NT2/D1 (cell line): ENCODE results near the gene ZNF514.
"Not testable (repeated sequence)": the region's sequence is repeated elsewhere in the genome, so short reads cannot be mapped to it uniquely, and the experiment has no call there.

Experiments used
- DNase-seq: peaks from one replicate; pipeline ENCODE4 v3.0.0-alpha.2; 2011; ENCODE audit warnings: low read depth, low spot score
- H3K27me3 ChIP-seq: 2 replicates; pipeline ENCODE4 v1.6.0; 2011; ENCODE audit warnings: mild to moderate bottlenecking; ENCODE audit not compliant: insufficient read length, insufficient read depth
- H3K36me3 ChIP-seq: 2 replicates; pipeline ENCODE4 v1.6.1; 2011; ENCODE audit warnings: mild to moderate bottlenecking, low read length, mixed read lengths; ENCODE audit not compliant: insufficient read depth, insufficient read length
- H3K4me1 ChIP-seq: 2 replicates; pipeline ENCODE4 v1.5.1; 2011; ENCODE audit not compliant: insufficient read depth, insufficient read length
- H3K4me3 ChIP-seq: 2 replicates; pipeline ENCODE4 v1.5.1; 2011; ENCODE audit warnings: low read depth; ENCODE audit not compliant: insufficient read length
- H3K9ac ChIP-seq: 2 replicates; pipeline ENCODE4 v1.6.0; 2011; ENCODE audit warnings: low read depth; ENCODE audit not compliant: insufficient read length
- H3K9me3 ChIP-seq: 2 replicates; pipeline ENCODE4 v1.5.1; 2011; ENCODE audit warnings: mild to moderate bottlenecking, low read length; ENCODE audit not compliant: insufficient read depth
- SUZ12 ChIP-seq: IDR thresholded peaks from 2 replicates; pipeline ENCODE4 v1.6.1; 2011; ENCODE audit not compliant: insufficient read length, insufficient read depth; ENCODE audit errors: extremely low read depth
- YY1 ChIP-seq: IDR thresholded peaks from 2 replicates; pipeline ENCODE4 v1.6.1; 2011; ENCODE audit not compliant: insufficient read length, insufficient read depth
- ZNF274 ChIP-seq: IDR thresholded peaks from 2 replicates; pipeline ENCODE4 v1.6.1; 2011; ENCODE audit warnings: mild to moderate bottlenecking, low read depth, low read length

ZNF514 gene

DNA sequence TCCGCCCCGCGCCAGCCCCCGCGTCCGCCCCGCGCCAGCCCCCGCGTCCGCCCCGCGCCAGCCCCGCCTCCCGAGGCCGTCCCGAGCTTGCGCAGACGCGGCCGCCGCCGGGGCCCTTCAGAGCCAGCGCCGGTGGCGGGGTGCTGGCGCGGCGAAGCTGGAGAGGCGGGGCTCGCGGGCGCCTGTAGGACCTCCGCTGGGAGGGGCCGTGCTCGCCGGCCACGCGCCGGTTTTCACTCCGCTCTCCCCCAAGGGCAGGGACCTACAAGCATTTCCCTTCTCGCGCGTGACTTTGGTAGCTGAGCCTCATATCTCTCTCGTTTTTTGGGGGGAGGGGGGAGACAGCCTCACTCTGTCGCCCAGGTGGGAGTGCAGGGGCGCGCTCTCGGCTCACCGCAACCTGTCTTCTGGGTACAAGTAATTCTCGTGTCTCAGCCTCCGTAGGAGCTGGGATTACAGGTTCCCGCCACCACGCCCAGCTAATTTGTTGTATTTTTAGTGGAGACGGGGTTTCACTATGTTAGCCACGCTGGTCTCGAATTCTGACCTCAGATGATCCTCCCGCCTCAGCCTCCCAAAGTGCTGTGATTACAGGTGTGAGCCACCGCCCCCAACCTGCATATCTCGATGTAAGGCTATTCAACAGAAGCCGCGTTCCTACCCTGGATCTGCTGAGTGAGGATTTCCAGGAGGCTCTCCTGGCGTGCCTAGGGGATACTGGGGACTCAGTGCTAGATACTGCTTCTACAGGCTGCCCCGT is at the start of gene ZNF514:
Gene ZNF514, minus strand, starts transcription at position 159 of the 760 bp plus-strand sequence. CDS start 6,595 bp downstream, outside the sequence.
- no peak for DNase-seq
- Histone ChIP-seq H3K4me1 (peaks cover 9% of the 10 kb centered on the region), H3K27me3 (peaks cover 7% of the 10 kb centered on the region), H3K4me3 (peak within 1 kb of the TSS; percentile 89), H3K9me3 (peaks cover 30% of the 10 kb centered on the region), H3K36me3 (peaks cover 40% of the 10 kb centered on the region), H3K9ac (peak within 1 kb of the TSS; percentile 97)
- TF ChIP-seq ZNF274 = no peak
- no peak for TF ChIP-seq YY1
- TF ChIP-seq SUZ12 = no peak

DNA sequence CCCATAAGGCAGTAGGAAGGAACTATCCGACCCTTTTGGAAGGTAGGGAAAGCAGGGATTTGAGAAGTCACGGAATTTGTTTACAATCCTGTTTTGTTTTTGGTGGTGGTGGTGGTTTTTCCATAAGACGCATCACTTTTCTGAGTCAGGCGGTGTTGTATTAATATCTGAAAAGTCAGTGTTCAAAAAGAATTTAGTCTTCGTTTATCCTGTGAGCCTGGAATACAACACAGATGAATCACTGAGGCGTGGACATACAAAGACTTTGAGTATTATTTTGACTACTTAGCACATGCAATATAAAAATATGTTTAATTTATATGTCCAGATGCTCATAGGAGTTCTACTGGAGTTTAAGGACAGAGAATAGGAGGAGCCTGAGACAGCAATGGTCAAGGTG is 48.5 kb upstream of the ZNF514 start:
- Histone ChIP-seq H3K27me3 (no peaks in the 10 kb centered on the region), H3K9me3 (peaks cover 49% of the 10 kb centered on the region), H3K4me1 (no peaks in the 10 kb centered on the region), H3K4me3 (peak overlapping the region; percentile 87), H3K36me3 (peaks cover 38% of the 10 kb centered on the region), H3K9ac (peak overlapping the region; percentile 89)
- DNase-seq = no peak
- TF ChIP-seq SUZ12 (no peak), YY1 (no peak), ZNF274 (no peak)

DNA sequence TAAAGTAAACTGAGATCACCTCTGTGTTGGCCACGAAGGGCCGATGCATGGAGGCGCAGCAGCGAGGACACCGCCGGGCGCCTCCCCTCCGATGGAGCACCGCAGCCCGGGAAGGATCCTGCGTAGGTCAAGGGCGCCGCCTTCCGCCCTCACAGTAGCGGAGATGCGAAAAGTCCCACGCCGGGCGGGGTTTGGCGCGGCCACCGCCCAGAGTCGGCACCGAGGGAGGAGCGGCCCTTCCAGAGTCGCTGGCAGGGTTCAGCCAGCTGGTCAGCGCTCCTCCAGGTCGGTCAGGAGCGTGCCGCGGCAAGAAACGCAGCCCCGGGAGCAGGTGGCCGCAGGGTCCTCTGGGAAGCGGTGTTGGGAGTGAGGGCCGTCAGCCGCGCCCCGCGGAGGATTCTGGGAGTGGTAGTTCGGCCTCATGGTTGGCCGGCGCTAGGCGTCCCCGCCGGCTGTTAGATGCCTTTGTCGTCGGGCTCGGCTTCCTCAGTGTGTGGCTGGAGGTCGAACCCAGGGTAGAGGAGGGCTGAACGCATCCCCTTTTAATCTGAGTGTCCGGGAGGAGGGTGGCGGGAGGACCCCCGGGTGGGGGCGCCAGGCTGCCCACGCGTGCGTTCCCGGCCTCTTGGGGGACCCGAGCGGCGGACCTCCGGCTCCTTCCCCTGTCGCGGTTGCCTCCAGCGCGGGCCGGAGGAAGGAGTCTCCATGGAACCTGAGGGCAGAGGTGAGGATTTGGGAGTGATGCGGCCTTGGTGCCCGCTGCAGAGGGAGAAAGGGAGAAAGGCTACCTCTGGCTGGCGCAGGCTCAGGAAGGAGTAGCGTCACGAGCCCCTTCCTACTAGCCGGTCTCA is 47.7 kb upstream of the ZNF514 start, which contains the start of gene ZNF892:
Gene ZNF892, plus strand, starts transcription at position 411 of the 851 bp plus-strand sequence. Its CDS starts 295 bp downstream, at position 706.
- Histone ChIP-seq H3K36me3 (peaks cover 30% of the 10 kb centered on the region), H3K4me3 (peak within 1 kb of the TSS; percentile 87), H3K27me3 (no peaks in the 10 kb centered on the region), H3K4me1 (no peaks in the 10 kb centered on the region), H3K9ac (peak within 1 kb of the TSS; percentile 89), H3K9me3 (peaks cover 41% of the 10 kb centered on the region)
- DNase-seq = peak; percentile 87
- TF ChIP-seq SUZ12 (no peak), YY1 (no peak), ZNF274 (no peak)

DNA sequence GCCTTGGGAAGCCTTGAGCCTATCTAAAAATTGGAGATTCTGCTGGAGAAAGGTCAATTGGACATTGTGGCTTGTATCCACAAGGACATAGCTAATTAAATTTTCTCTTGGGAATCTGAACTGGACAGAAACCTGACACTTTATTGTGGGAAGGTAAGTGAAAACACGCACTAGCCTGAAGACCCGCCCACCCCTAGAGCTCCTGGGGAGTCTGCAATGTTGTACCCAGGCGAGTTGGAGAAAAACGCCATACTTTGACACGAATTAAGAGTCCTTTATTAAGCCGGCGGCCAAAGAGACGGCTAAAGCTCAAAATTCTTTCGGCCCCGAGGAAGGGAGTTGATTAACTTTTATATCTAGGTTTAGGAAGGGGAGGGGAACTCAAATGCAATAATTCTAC is 46.4 kb upstream of the ZNF514 start:
- no peaks in the 10 kb centered on the region for H3K27me3 ChIP-seq
- H3K9ac ChIP-seq = no peak overlapping the region
- TF ChIP-seq SUZ12 = no peak
- TF ChIP-seq ZNF274 = no peak
- no peak for TF ChIP-seq YY1
- no peaks in the 10 kb centered on the region for H3K4me1 ChIP-seq
- H3K9me3 ChIP-seq = peaks cover 29% of the 10 kb centered on the region
- DNase-seq = no peak
- H3K36me3 ChIP-seq = peaks cover 18% of the 10 kb centered on the region
- peak overlapping the region; percentile 24 for H3K4me3 ChIP-seq

DNA sequence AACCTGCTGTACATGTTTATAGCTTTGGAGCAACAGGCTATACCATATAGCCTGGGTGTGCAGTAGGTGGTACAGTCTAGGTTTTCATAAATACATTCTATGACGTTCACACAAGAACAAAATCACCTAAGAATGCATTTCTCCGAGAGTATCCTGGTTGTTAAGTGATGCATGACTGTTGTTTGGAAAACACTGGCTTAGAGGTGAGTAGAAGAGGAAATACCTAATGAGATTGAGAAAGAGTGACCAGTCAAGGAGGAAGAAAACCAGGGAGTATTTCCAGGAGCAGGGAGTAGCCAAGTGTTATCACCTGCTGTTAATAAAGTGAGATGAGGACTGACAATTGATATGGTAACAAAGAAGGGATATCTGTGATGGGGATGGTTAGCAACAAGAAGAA is 44.7 kb upstream of the ZNF514 start:
- Histone ChIP-seq H3K9ac (no peak overlapping the region), H3K9me3 (peaks cover 12% of the 10 kb centered on the region), H3K4me3 (no peak overlapping the region), H3K27me3 (no peaks in the 10 kb centered on the region), H3K4me1 (no peaks in the 10 kb centered on the region), H3K36me3 (peaks cover 9% of the 10 kb centered on the region)
- no peak for DNase-seq
- TF ChIP-seq YY1 (no peak), SUZ12 (no peak), ZNF274 (no peak)

DNA sequence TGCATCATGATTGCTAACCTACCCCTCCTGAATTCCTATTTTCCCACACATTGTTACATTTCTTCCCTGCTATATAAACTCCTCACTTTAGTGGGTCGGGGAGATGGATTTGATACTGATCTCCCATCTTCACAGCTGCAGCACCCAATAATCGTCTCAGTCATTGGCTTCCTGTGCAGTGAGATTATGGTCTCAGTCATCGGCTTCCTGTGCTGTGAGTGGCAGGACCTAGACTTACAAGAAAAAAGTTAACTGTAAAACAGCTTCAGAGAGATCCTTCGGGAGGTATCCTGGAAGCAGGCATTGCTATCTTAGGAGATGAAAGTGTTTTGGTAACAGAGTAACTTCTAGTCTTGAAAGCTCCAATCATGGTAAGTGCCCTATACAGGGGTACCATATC is 44.3 kb upstream of the ZNF514 start:
- H3K9ac ChIP-seq = no peak overlapping the region

DNA sequence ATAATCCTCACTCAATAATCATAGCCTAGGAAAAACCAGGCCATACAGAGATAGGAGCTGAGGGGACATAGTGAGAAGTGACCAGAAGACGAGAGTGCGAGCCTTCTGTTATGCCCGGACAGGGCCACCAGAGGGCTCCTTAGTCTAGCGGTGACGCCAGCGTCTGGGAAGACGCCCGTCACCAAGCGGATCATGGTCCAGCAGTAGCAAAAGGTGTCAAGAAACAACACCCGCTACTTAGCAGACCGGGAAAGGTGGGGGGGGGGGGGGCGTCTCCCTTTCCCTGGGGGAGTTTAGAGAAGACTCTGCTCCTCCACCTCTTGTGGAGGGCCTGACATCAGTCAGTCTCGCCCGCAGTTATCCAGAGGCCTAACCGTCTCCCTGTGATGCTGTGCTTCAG is 33.3 kb upstream of the ZNF514 start:
- not testable (repeated sequence) for H3K27me3 ChIP-seq, H3K4me1 ChIP-seq, H3K4me3 ChIP-seq, H3K9me3 ChIP-seq, H3K36me3 ChIP-seq, H3K9ac ChIP-seq, DNase-seq

More for the DNA sequence above, 44.3 kb upstream of the ZNF514 start:
- H3K4me3 ChIP-seq = no peak overlapping the region
- H3K9me3 ChIP-seq = peaks cover 7% of the 10 kb centered on the region
- H3K36me3 ChIP-seq = peaks cover 4% of the 10 kb centered on the region
- DNase-seq = no peak
- H3K4me1 ChIP-seq = no peaks in the 10 kb centered on the region
- H3K27me3 ChIP-seq = no peaks in the 10 kb centered on the region
- TF ChIP-seq SUZ12 (no peak), YY1 (no peak)
